K562 (cell line): Measurements from ENCODE around the gene UBE2E1. TPM values are rescaled to one million over a fixed set of nuclear protein-coding genes. Genes with fewer than 3 reads are reported as not detected.

Experiments
- ARID3A ChIP-seq: IDR thresholded peaks from 2 replicates; pipeline ENCODE4 v1.6.1; 2012; ENCODE audit warnings: low read depth, low read length, improper control_type of control experiment, borderline replicate concordance
- ASH1L ChIP-seq: fragments of 450-650 bp; IDR thresholded peaks from 2 replicates; pipeline ENCODE4 v1.6.1; 2018; ENCODE audit warnings: borderline replicate concordance, mild to moderate bottlenecking, low read depth; ENCODE audit not compliant: partially characterized antibody
- CBFA2T3 ChIP-seq: fragments of 450-650 bp; IDR thresholded peaks from 2 replicates; pipeline ENCODE4 v1.6.1; 2017
- FUS ChIP-seq: fragments of 200-400 bp; formaldehyde crosslinking; optimal IDR thresholded peaks from 2 replicates; pipeline ENCODE3; 2017; ENCODE audit warnings: low read depth, low read length
- HDAC3 ChIP-seq: fragments of 450-650 bp; IDR thresholded peaks from 2 replicates; pipeline ENCODE4 v1.6.1; 2018; ENCODE audit warnings: borderline replicate concordance, mild to moderate bottlenecking, moderate library complexity; ENCODE audit not compliant: partially characterized antibody
- HLTF ChIP-seq: fragments of 450-650 bp; IDR thresholded peaks from 2 replicates; pipeline ENCODE4 v1.6.1; 2016
- HMG20A ChIP-seq: fragments of 450-650 bp; formaldehyde crosslinking; conservative IDR thresholded peaks from 2 replicates; pipeline ENCODE4 v1.4.0; 2020; ENCODE audit warnings: mild to moderate bottlenecking, mixed read lengths
- MTA2 ChIP-seq: fragments of 450-650 bp; IDR thresholded peaks from 2 replicates; pipeline ENCODE4 v1.6.1; 2016; ENCODE audit warnings: low read depth
- NFE2 ChIP-seq: IDR thresholded peaks from 2 replicates; pipeline ENCODE4 v1.6.1; 2014; ENCODE audit warnings: antibody characterized with exemption, low read depth
- POLR2G ChIP-seq: fragments of 200-400 bp; formaldehyde crosslinking; IDR thresholded peaks from 2 replicates; pipeline ENCODE4 v1.6.1; 2017; ENCODE audit warnings: low read depth, mild to moderate bottlenecking, antibody characterized with exemption, low read length, moderate library complexity
- RREB1 ChIP-seq: fragments of 250-450 bp; sonication (Bioruptor Pico); IDR thresholded peaks from 2 replicates; pipeline ENCODE4 v1.4.0; 2020
- TAF1 ChIP-seq: IDR thresholded peaks from 2 replicates; pipeline ENCODE4 v1.6.1; 2011; ENCODE audit warnings: mild to moderate bottlenecking, low read length, moderate library complexity; ENCODE audit not compliant: insufficient read depth, control insufficient read depth, severe bottlenecking; ENCODE audit errors: extremely low read depth
- TCF3 ChIP-seq: sonication (generic); formaldehyde crosslinking; IDR thresholded peaks from 2 replicates; pipeline ENCODE4 v1.4.0; 2020; ENCODE audit warnings: mild to moderate bottlenecking, missing genetic modification reagents
- TEAD4 ChIP-seq, 2 experiments: sonication (generic) in 1 of 2; formaldehyde crosslinking in 1 of 2; IDR thresholded peaks; 2 replicates each; pipeline versions ENCODE4 v1.6.1 to v1.8.0; 2012 to 2022; ENCODE audit warnings: borderline replicate concordance in 1 of 2, inconsistent platforms in 1 of 2, low read length in 1 of 2, mild to moderate bottlenecking in 1 of 2, missing genetic modification reagents in 1 of 2
- ZNF121 ChIP-seq: sonication (generic); formaldehyde crosslinking; conservative IDR thresholded peaks from 2 replicates; pipeline ENCODE4 v1.8.0; 2022; ENCODE audit warnings: missing genetic modification reagents
- ZNF232 ChIP-seq: sonication (generic); formaldehyde crosslinking; IDR thresholded peaks from 2 replicates; pipeline ENCODE4 v1.8.0; 2022; ENCODE audit warnings: mild to moderate bottlenecking, missing genetic modification reagents
- polyA plus RNA-seq, 8 experiments: library from polyadenylated mRNA; depleted of rRNA in 4 of 8; stranded (reverse) in 5 of 8; unstranded in 3 of 8; fragments of >200 nt; fragmentation: Nextera tagmentation in 2 of 8; fragmentation: Illumina TruSeq in 1 of 8; extraction: Ambion mirVana in 2 of 8; extraction: Trizol in 1 of 8; gene quantifications; 2 replicates each; pipeline versions ENCODE4 v1.2.1 to v1.2.3, GENCODE V29; 2011 to 2014; ENCODE audit warnings: inconsistent platforms in 1 of 8, missing spikeins in 1 of 8
- total RNA-seq, 7 experiments: library from RNA; depleted of rRNA in 6 of 7; stranded (reverse); fragments of >200 nt in 6 of 7; fragmentation: Illumina TruSeq in 2 of 7; extraction: Trizol in 2 of 7; gene quantifications; 2 replicates each; pipeline versions ENCODE4 v1.2.1 to v1.2.3, GENCODE V29; 2011 to 2021; ENCODE audit warnings: low replicate concordance in 1 of 7
- TF ChIP-seq, protein P1 (sequence below): fragments of 250-450 bp; sonication (Bioruptor Pico); IDR thresholded peaks from 2 replicates; pipeline ENCODE4 v1.4.0; 2020
- TF ChIP-seq, protein P2 (sequence below): sonication (generic); formaldehyde crosslinking; IDR thresholded peaks from 2 replicates; pipeline ENCODE4 v1.8.0; 2022; ENCODE audit warnings: missing genetic modification reagents, mild to moderate bottlenecking, borderline replicate concordance

Gene UBE2E1
- total and polyA plus RNA-seq, 9 of the 15 experiments (the other 6 are each of a cell fraction or from before 2014, with no cell fraction given) = 54.4 to 294 (median 165) TPM

DNA sequence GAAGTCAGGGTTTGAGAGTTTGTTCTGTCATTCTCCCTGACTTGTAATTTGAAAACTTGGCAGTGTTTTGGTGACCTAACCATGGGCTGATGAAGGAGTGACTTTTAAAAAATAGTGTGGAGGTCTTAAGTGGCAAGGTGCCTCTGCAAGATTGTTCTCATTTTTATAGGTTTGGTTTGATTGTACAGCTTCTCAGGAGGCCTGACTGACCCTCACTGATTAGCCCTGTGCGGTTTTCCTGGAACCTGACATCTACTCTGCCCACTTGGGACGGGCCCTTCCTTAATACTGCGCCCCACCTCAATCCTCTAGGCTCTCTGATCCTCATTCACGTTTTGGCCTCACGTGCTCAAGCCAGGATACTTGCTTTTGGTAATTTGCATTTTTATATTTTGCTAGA is 2.8 kb downstream of the UBE2E1 start (continued):
- TF ChIP-seq, protein P1, sequence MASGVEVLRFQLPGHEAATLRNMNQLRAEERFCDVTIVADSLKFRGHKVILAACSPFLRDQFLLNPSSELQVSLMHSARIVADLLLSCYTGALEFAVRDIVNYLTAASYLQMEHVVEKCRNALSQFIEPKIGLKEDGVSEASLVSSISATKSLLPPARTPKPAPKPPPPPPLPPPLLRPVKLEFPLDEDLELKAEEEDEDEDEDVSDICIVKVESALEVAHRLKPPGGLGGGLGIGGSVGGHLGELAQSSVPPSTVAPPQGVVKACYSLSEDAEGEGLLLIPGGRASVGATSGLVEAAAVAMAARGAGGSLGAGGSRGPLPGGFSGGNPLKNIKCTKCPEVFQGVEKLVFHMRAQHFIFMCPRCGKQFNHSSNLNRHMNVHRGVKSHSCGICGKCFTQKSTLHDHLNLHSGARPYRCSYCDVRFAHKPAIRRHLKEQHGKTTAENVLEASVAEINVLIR (CRISPR knock-in tag) = no peak
- TF ChIP-seq TCF3 (CRISPR knock-in tag) = peak; percentile 94
- TF ChIP-seq ASH1L = no peak
- TF ChIP-seq ZNF232 (CRISPR knock-in tag) = no peak
- TF ChIP-seq MTA2 = peak; percentile 82
- no peak for TF ChIP-seq POLR2G
- TF ChIP-seq HDAC3 = peak; percentile 59
- peak; percentile 96 for TF ChIP-seq TEAD4 (IDR thresholded peaks at IDR 0.05; ENCODE audit: low read length)
- TF ChIP-seq TEAD4 (CRISPR knock-in tag; IDR thresholded peaks at IDR 0.05; ENCODE audit: borderline replicate concordance) = no peak
- no peak for TF ChIP-seq HMG20A
- peak; percentile 97 for TF ChIP-seq CBFA2T3
- TF ChIP-seq TAF1 = peak; percentile 42
- peak; percentile 53; the same call in 1 of the 2 replicates for TF ChIP-seq NFE2
- no peak for TF ChIP-seq RREB1 (CRISPR knock-in tag)
- TF ChIP-seq, protein P2, sequence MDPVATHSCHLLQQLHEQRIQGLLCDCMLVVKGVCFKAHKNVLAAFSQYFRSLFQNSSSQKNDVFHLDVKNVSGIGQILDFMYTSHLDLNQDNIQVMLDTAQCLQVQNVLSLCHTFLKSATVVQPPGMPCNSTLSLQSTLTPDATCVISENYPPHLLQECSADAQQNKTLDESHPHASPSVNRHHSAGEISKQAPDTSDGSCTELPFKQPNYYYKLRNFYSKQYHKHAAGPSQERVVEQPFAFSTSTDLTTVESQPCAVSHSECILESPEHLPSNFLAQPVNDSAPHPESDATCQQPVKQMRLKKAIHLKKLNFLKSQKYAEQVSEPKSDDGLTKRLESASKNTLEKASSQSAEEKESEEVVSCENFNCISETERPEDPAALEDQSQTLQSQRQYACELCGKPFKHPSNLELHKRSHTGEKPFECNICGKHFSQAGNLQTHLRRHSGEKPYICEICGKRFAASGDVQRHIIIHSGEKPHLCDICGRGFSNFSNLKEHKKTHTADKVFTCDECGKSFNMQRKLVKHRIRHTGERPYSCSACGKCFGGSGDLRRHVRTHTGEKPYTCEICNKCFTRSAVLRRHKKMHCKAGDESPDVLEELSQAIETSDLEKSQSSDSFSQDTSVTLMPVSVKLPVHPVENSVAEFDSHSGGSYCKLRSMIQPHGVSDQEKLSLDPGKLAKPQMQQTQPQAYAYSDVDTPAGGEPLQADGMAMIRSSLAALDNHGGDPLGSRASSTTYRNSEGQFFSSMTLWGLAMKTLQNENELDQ (CRISPR knock-in tag) = no peak
- TF ChIP-seq HLTF = no peak
- TF ChIP-seq FUS = no peak
- TF ChIP-seq ARID3A = peak; percentile 55; the same call in 1 of the 2 replicates
- TF ChIP-seq ZNF121 (CRISPR knock-in tag) = no peak
